Measurements from ENCODE around the gene RNF220. TPM values are rescaled to one million over a fixed set of nuclear protein-coding genes. Genes with fewer than 3 reads are reported as not detected.

Gene RNF220
- total RNA-seq, 1 donor from 2014 or later: 84.4 TPM

DNA sequence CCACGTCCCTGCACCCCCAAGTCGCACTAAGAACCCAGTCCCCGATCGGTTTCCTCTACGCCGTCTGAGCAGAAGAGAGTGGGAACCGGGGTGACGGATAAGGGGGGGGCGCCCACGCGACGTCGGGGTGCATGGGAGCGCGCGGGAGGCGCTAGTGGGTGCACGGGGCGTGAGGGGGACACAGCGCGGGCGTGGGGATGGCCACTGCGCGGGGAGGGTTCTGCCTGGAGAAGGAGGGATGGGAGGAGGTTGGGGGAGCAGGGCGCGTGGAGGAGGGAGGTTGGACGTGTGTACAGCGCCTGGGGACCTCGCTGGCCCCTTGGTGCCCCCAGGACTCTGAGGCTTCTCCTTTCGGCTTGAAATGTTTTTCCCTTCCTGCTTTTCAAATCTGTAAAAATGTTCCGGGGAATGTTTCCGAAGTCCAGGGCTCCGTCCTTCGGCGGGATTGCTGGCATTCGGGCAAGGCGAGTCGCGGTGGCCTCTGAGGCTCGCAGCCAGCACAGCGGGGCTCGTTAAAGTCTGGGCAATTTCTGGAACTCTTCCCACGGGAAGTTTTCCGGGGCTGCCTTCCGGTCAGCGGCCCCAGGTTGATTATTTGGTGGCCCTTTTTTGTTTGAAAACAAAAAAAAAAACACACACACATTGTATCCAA lies 13.1 kb downstream of the RNF220 start:
- peaks cover 8% of the 10 kb centered on the region for H3K4me1 Mint-ChIP-seq (ENCODE audit: unreplicated experiment)
- H3K9me3 Mint-ChIP-seq (ENCODE audit: unreplicated experiment): no peaks in the 10 kb centered on the region
- peak overlapping the region; percentile 71 for H3K4me3 Mint-ChIP-seq (ENCODE audit: unreplicated experiment)
- H3K36me3 Mint-ChIP-seq (ENCODE audit: unreplicated experiment): no peaks in the 10 kb centered on the region
- no peak overlapping the region for H3K27ac Mint-ChIP-seq (ENCODE audit: unreplicated experiment)
- TF ChIP-seq, protein P1, sequence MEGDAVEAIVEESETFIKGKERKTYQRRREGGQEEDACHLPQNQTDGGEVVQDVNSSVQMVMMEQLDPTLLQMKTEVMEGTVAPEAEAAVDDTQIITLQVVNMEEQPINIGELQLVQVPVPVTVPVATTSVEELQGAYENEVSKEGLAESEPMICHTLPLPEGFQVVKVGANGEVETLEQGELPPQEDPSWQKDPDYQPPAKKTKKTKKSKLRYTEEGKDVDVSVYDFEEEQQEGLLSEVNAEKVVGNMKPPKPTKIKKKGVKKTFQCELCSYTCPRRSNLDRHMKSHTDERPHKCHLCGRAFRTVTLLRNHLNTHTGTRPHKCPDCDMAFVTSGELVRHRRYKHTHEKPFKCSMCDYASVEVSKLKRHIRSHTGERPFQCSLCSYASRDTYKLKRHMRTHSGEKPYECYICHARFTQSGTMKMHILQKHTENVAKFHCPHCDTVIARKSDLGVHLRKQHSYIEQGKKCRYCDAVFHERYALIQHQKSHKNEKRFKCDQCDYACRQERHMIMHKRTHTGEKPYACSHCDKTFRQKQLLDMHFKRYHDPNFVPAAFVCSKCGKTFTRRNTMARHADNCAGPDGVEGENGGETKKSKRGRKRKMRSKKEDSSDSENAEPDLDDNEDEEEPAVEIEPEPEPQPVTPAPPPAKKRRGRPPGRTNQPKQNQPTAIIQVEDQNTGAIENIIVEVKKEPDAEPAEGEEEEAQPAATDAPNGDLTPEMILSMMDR (IDR thresholded peaks at IDR 0.05): no peak
- DNase-seq (ENCODE audit: extremely low spot score, unreplicated experiment): no peak
- H3K27me3 Mint-ChIP-seq (ENCODE audit: unreplicated experiment): peaks cover 56% of the 10 kb centered on the region

DNA sequence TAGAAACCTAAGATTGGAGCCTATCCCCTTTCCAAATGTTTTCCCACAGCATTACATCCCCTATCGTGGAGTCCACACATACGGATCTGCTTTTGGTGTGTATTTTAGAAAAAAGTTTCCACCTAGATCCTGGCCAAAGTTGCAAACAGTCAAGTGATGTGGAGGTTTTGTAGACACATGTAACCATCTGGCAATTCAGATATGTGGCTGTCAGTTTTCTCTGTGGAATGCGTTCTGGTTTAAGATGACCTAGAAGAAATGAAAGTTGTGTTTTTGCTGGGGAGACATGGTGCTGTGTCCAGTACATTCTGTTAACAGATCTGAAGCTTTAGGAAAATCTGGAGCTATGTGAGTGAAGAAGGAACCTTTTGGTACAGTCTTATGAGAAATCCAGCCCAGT lies 14.8 kb downstream of the RNF220 start:
- H3K36me3 Mint-ChIP-seq (ENCODE audit: unreplicated experiment): no peaks in the 10 kb centered on the region
- TF ChIP-seq, protein P1 (IDR thresholded peaks at IDR 0.05): no peak
- H3K9me3 Mint-ChIP-seq (ENCODE audit: unreplicated experiment): no peaks in the 10 kb centered on the region
- H3K4me3 Mint-ChIP-seq (ENCODE audit: unreplicated experiment): no peak overlapping the region
- no peak overlapping the region for H3K27ac Mint-ChIP-seq (ENCODE audit: unreplicated experiment)
- H3K27me3 Mint-ChIP-seq (ENCODE audit: unreplicated experiment): peaks cover 70% of the 10 kb centered on the region
- DNase-seq (ENCODE audit: extremely low spot score, unreplicated experiment): no peak
- H3K4me1 Mint-ChIP-seq (ENCODE audit: unreplicated experiment): peaks cover 8% of the 10 kb centered on the region

DNA sequence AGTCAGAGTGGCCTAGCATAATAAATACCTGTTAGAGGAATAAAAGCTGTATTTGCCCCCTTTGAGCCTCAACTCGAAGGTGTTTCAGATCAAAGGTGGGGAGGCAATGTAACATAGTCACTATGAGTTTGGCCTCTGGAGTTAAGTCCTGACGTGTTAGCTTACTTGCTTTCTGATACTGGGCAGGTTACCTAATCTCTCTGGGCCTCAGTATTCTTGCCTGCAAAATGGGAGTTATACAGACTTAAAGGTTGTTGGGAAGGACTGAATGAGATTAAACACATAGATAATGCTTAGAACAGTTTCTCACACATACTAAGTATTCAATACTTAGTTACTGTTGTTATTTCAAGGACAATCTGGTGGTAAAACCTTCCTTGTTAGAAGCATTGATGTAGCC lies 15.5 kb downstream of the RNF220 start:
- no peak overlapping the region for H3K4me3 Mint-ChIP-seq (ENCODE audit: unreplicated experiment)
- TF ChIP-seq, protein P1 (IDR thresholded peaks at IDR 0.05): no peak
- peaks cover 8% of the 10 kb centered on the region for H3K4me1 Mint-ChIP-seq (ENCODE audit: unreplicated experiment)
- peaks cover 75% of the 10 kb centered on the region for H3K27me3 Mint-ChIP-seq (ENCODE audit: unreplicated experiment)
- no peaks in the 10 kb centered on the region for H3K36me3 Mint-ChIP-seq (ENCODE audit: unreplicated experiment)
- no peaks in the 10 kb centered on the region for H3K9me3 Mint-ChIP-seq (ENCODE audit: unreplicated experiment)
- no peak for DNase-seq (ENCODE audit: extremely low spot score, unreplicated experiment)
- H3K27ac Mint-ChIP-seq (ENCODE audit: unreplicated experiment): no peak overlapping the region

DNA sequence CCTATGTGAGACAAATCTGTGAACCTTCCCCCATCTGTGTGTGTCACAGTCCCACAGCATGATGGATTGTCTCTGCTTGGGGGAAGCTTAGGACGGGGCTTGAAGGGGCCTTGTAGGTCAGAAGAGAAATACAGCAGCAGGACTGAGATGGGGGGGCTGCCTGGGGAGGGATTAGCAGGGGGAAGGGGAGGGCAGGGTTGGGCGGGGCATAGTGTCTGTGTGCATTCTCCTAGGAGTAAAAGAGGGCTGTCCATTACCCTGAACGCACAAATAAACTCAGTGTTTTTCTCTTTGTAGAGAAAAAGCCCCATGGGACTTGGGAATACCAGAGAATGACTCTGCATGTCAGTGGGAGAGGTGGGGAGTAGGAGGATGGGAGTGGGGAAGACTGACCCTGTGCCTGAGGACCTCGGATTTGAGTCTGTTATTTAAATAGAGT lies 16.4 kb downstream of the RNF220 start:
- H3K4me3 Mint-ChIP-seq (ENCODE audit: unreplicated experiment): no peak overlapping the region
- H3K4me1 Mint-ChIP-seq (ENCODE audit: unreplicated experiment): peaks cover 8% of the 10 kb centered on the region
- H3K27me3 Mint-ChIP-seq (ENCODE audit: unreplicated experiment): peaks cover 73% of the 10 kb centered on the region
- TF ChIP-seq, protein P1 (IDR thresholded peaks at IDR 0.05): no peak
- H3K9me3 Mint-ChIP-seq (ENCODE audit: unreplicated experiment): no peaks in the 10 kb centered on the region
- DNase-seq (ENCODE audit: extremely low spot score, unreplicated experiment): no peak
- H3K36me3 Mint-ChIP-seq (ENCODE audit: unreplicated experiment): no peaks in the 10 kb centered on the region
- no peak overlapping the region for H3K27ac Mint-ChIP-seq (ENCODE audit: unreplicated experiment)

DNA sequence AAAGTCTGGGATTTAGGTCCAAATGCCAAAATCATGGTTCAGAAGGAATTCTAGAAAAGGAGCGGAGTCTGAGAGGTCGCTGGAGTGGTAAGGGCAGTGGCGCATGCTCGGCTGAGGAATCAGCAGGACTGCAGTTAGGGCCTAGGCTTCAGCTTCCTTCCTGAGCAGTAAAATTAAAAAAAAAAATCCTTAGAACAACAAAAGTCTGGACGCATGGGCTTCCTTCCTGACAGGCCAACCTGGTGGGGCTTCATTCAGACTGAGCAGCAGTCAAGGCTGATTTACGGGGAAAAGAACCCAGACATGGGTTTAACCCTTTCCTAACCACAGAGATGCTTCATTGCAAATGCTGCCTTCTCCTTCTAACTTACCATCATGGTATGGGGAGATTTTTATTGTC lies 17.1 kb downstream of the RNF220 start:
- Mint-ChIP-seq H3K27ac (ENCODE audit: unreplicated experiment) (no peak overlapping the region), H3K9me3 (ENCODE audit: unreplicated experiment) (no peaks in the 10 kb centered on the region), H3K4me1 (ENCODE audit: unreplicated experiment) (peaks cover 8% of the 10 kb centered on the region), H3K27me3 (ENCODE audit: unreplicated experiment) (peaks cover 72% of the 10 kb centered on the region), H3K4me3 (ENCODE audit: unreplicated experiment) (no peak overlapping the region), H3K36me3 (ENCODE audit: unreplicated experiment) (no peaks in the 10 kb centered on the region)
- TF ChIP-seq, protein P1 (IDR thresholded peaks at IDR 0.05): no peak
- DNase-seq (ENCODE audit: extremely low spot score, unreplicated experiment): no peak

Data from osteocyte (in vitro differentiated cells).